ENCODE results near the gene HECTD4. TPM values are rescaled to one million over a fixed set of nuclear protein-coding genes. Genes with fewer than 3 reads are reported as not detected.

HECTD4 gene
- total and polyA plus RNA-seq, 2 experiments from 2014 or later, result 25.7 to 36.9 TPM

GRCh38 chr12:112167718-112168525, 214.3 kb downstream of the HECTD4 start:
- peak overlapping the region; percentile 69; the same call in 1 of the 2 replicates for H3K27ac Mint-ChIP-seq
- peaks cover 3% of the 10 kb centered on the region; the same call in 1 of the 3 replicates for H3K4me1 Mint-ChIP-seq
- H3K4me3 ChIP-seq, result no peak overlapping the region
- no peak overlapping the region for H2AFZ ChIP-seq
- TF ChIP-seq JUNB (IDR thresholded peaks at IDR 0.05; ENCODE audit: unreplicated experiment), result no peak
- TF ChIP-seq ZNF331 (CRISPR knock-in tag; IDR thresholded peaks at IDR 0.05; ENCODE audit: low read depth), result no peak
- no peak for TF ChIP-seq STAT1 (IDR thresholded peaks at IDR 0.05; ENCODE audit: unreplicated experiment)
- TF ChIP-seq NANOG (IDR thresholded peaks at IDR 0.05; ENCODE audit: borderline replicate concordance), result no peak
- TF ChIP-seq EZH2phosphoT487 (IDR thresholded peaks at IDR 0.05; ENCODE audit: unreplicated experiment), result no peak
- TF ChIP-seq ZNF462 (CRISPR knock-in tag; IDR thresholded peaks at IDR 0.05), result no peak
- TF ChIP-seq EZH2 (IDR thresholded peaks at IDR 0.05; ENCODE audit: low read depth, unreplicated experiment), result no peak
- TF ChIP-seq ZNF114 (CRISPR knock-in tag; IDR thresholded peaks at IDR 0.05), result no peak
- no peak for TF ChIP-seq REST (IDR thresholded peaks at IDR 0.05; ENCODE audit: unreplicated experiment)
- no peak for TF ChIP-seq POLR2AphosphoS5 (IDR thresholded peaks at IDR 0.05; ENCODE audit: low read depth)
- TF ChIP-seq CREB1 (CRISPR knock-in tag; IDR thresholded peaks at IDR 0.05; ENCODE audit: low read depth), result no peak
- no peak for TF ChIP-seq CTCF (conservative IDR thresholded peaks at IDR 0.05; ENCODE audit: low read depth in 2 of 2)
- TF ChIP-seq ETS1 (IDR thresholded peaks at IDR 0.05), result no peak
- peaks cover 14% of the 10 kb centered on the region for H3K36me3 Mint-ChIP-seq (ENCODE audit: low read depth)
- H3K9me3 Mint-ChIP-seq, result no peaks in the 10 kb centered on the region
- no peaks in the 10 kb centered on the region for H3K36me3 ChIP-seq (ENCODE audit: insufficient read depth)
- H3K4me1 ChIP-seq (ENCODE audit: insufficient read depth), result no peaks in the 10 kb centered on the region
- peaks cover 16% of the 10 kb centered on the region for H3K27me3 Mint-ChIP-seq (ENCODE audit: insufficient read depth, low read depth, poor library complexity)
- no peak for ATAC-seq
- no peaks in the 10 kb centered on the region for H3K9me2 ChIP-seq (ENCODE audit: insufficient read depth)
- H3K4me3 Mint-ChIP-seq, result no peak overlapping the region
- H3K79me2 ChIP-seq (replicated peaks; ENCODE audit: insufficient read depth), result no peaks in the 10 kb centered on the region
- no peak overlapping the region for H3K4me2 ChIP-seq
- no peaks in the 10 kb centered on the region for H3F3A ChIP-seq (replicated peaks; ENCODE audit: low read depth)
- H3K27me3 ChIP-seq (ENCODE audit: insufficient read depth), result no peaks in the 10 kb centered on the region
- DNase-seq (ENCODE audit: low spot score), result no peak
- H3K27ac ChIP-seq (ENCODE audit: low read depth), result no peak overlapping the region
- H4K20me1 ChIP-seq (replicated peaks; ENCODE audit: insufficient read depth), result no peaks in the 10 kb centered on the region

Measured in GM23338 (cell line).